HepG2 (cell line): ENCODE data around the gene PPP2R1B. TPM values are rescaled to one million over a fixed set of nuclear protein-coding genes. Genes with fewer than 3 reads are reported as not detected.

Experiments
- HDAC2 ChIP-seq: sonication (generic); formaldehyde crosslinking; IDR thresholded peaks from 2 replicates; pipeline ENCODE4 v1.4.0; 2020; ENCODE audit warnings: missing genetic modification reagents
- HOXA3 ChIP-seq: sonication (generic); formaldehyde crosslinking; IDR thresholded peaks from 2 replicates; pipeline ENCODE4 v1.5.0; 2020; ENCODE audit warnings: missing genetic modification reagents
- KLF13 ChIP-seq: sonication (generic); formaldehyde crosslinking; IDR thresholded peaks from 2 replicates; pipeline ENCODE4 v1.4.0; 2020; ENCODE audit warnings: mild to moderate bottlenecking, missing genetic modification reagents
- MED13 ChIP-seq: sonication (generic); formaldehyde crosslinking; IDR thresholded peaks from 2 replicates; pipeline ENCODE4 v1.5.0; 2020; ENCODE audit warnings: missing genetic modification reagents
- MTA3 ChIP-seq: sonication (generic); formaldehyde crosslinking; IDR thresholded peaks from 2 replicates; pipeline ENCODE4 v1.4.0; 2020; ENCODE audit warnings: missing genetic modification reagents
- ONECUT2 ChIP-seq: sonication (generic); formaldehyde crosslinking; IDR thresholded peaks from 2 replicates; pipeline ENCODE4 v1.4.0; 2020; ENCODE audit warnings: missing genetic modification reagents
- PCBP2 ChIP-seq: fragments of 200-400 bp; formaldehyde crosslinking; optimal IDR thresholded peaks from 2 replicates; pipeline ENCODE3; 2018; ENCODE audit warnings: low read length, low read depth; ENCODE audit not compliant: poor library complexity, severe bottlenecking
- RFX5 ChIP-seq: IDR thresholded peaks from 2 replicates; pipeline ENCODE4 v1.6.1; 2011; ENCODE audit warnings: low read depth, low read length, improper control_type of control experiment
- SNRNP70 ChIP-seq: fragments of 200-400 bp; formaldehyde crosslinking; IDR thresholded peaks from 2 replicates; pipeline ENCODE4 v1.6.1; 2017; ENCODE audit warnings: mild to moderate bottlenecking, low read depth, low read length, moderate library complexity
- YEATS2 ChIP-seq: sonication (generic); formaldehyde crosslinking; IDR thresholded peaks from 2 replicates; pipeline ENCODE4 v1.4.0; 2020; ENCODE audit warnings: missing genetic modification reagents, borderline replicate concordance
- ZBTB21 ChIP-seq: sonication (generic); formaldehyde crosslinking; IDR thresholded peaks from 2 replicates; pipeline ENCODE4 v1.4.0; 2020; ENCODE audit warnings: missing genetic modification reagents
- ZEB1 ChIP-seq: IDR thresholded peaks from 2 replicates; pipeline ENCODE4 v1.6.1; 2012; ENCODE audit warnings: mild to moderate bottlenecking, low read depth, inconsistent platforms; ENCODE audit not compliant: insufficient replicate concordance
- ZNF530 ChIP-seq: sonication (generic); formaldehyde crosslinking; IDR thresholded peaks from 2 replicates; pipeline ENCODE4 v1.5.0; 2020; ENCODE audit warnings: low read depth, mild to moderate bottlenecking, missing genetic modification reagents
- ZNF547 ChIP-seq: sonication (generic); formaldehyde crosslinking; IDR thresholded peaks from 2 replicates; pipeline ENCODE4 v1.5.1; 2020; ENCODE audit warnings: mild to moderate bottlenecking, missing genetic modification reagents
- ZNF766 ChIP-seq: sonication (generic); formaldehyde crosslinking; IDR thresholded peaks from 2 replicates; pipeline ENCODE4 v1.5.0; 2020; ENCODE audit warnings: missing genetic modification reagents, borderline replicate concordance
- ZNF879 ChIP-seq: sonication (generic); formaldehyde crosslinking; IDR thresholded peaks from 2 replicates; pipeline ENCODE4 v1.8.1; 2023; ENCODE audit warnings: missing genetic modification reagents
- polyA plus RNA-seq, 8 experiments: library from polyadenylated mRNA; depleted of rRNA in 3 of 8; stranded (reverse) in 7 of 8; unstranded in 1 of 8; fragments of >200 nt; fragmentation: Illumina TruSeq in 4 of 8; extraction: Trizol in 4 of 8; gene quantifications; 2 replicates each; pipeline versions ENCODE4 v1.2.1 to v1.2.3, GENCODE V29; 2011 to 2016; ENCODE audit warnings: low read depth in 4 of 8, missing spikeins in 1 of 8, mixed read lengths in 1 of 8; ENCODE audit not compliant: insufficient read depth in 1 of 8
- total RNA-seq, 5 experiments: library from RNA; depleted of rRNA; stranded (reverse); fragments of >200 nt; fragmentation: Illumina TruSeq; extraction: Trizol; gene quantifications; 2 replicates each; pipeline ENCODE4 v1.2.3, GENCODE V29; 2016; ENCODE audit warnings: low read depth in 1 of 5
- TF ChIP-seq, protein P1 (sequence below): sonication (generic); formaldehyde crosslinking; IDR thresholded peaks from 2 replicates; pipeline ENCODE4 v1.4.0; 2020; ENCODE audit warnings: missing genetic modification reagents
- TF ChIP-seq, protein P2 (sequence below): sonication (generic); formaldehyde crosslinking; IDR thresholded peaks from 2 replicates; pipeline ENCODE4 v1.5.1; 2020; ENCODE audit warnings: mild to moderate bottlenecking, missing genetic modification reagents, moderate library complexity
- TF ChIP-seq, protein P3 (sequence below): sonication (generic); formaldehyde crosslinking; IDR thresholded peaks from 2 replicates; pipeline ENCODE4 v1.8.1; 2023; ENCODE audit warnings: missing genetic modification reagents, inconsistent platforms, borderline replicate concordance
- TF ChIP-seq, protein P4 (sequence below): sonication (generic); formaldehyde crosslinking; IDR thresholded peaks from 2 replicates; pipeline ENCODE4 v1.4.0; 2020; ENCODE audit warnings: mild to moderate bottlenecking, missing genetic modification reagents
- TF ChIP-seq, protein P5 (sequence below): sonication (generic); formaldehyde crosslinking; IDR thresholded peaks from 2 replicates; pipeline ENCODE4 v1.5.0; 2020; ENCODE audit warnings: missing genetic modification reagents, mild to moderate bottlenecking, borderline replicate concordance
- TF ChIP-seq, protein P6 (sequence below): sonication (generic); formaldehyde crosslinking; IDR thresholded peaks from 2 replicates; pipeline ENCODE4 v1.8.0; 2022; ENCODE audit warnings: low read depth, missing genetic modification reagents

The PPP2R1B gene
- total and polyA plus RNA-seq, 2 of the 13 experiments (the other 11 are each of a cell fraction or from before 2014, with no cell fraction given), result 22.1 to 56.8 TPM

DNA sequence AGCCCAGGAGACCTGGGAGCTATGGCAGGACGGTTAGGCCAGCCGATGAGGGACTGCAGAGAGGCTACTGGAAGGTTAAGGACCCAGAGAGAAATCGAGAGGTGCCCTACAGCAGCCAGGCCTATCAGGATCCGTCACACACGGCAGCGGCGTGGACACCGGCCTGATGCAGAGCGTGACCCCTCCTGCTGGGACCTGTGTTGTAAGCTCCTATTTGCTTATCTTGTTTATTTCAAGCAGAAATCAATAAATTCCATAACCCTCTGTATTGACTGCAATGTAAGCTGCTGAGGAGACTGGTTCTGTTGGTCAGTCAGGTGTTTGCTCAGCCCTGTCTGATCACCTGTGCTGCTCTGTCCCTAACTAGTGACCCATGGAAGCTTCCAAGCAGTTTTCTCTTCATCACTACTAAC, 39.9 kb downstream of the PPP2R1B start (continued):
- TF ChIP-seq MED13 (CRISPR knock-in tag), result no peak
- peak; percentile 99 for TF ChIP-seq ONECUT2 (CRISPR knock-in tag)
- TF ChIP-seq, protein P1, sequence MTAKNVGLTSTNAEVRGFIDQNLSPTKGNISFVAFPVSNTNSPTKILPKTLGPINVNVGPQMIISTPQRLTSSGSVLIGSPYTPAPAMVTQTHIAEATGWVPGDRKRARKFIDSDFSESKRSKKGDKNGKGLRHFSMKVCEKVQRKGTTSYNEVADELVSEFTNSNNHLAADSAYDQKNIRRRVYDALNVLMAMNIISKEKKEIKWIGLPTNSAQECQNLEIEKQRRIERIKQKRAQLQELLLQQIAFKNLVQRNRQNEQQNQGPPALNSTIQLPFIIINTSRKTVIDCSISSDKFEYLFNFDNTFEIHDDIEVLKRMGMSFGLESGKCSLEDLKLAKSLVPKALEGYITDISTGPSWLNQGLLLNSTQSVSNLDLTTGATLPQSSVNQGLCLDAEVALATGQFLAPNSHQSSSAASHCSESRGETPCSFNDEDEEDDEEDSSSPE (CRISPR knock-in tag), result no peak
- TF ChIP-seq ZEB1, result peak; percentile 97
- TF ChIP-seq, protein P2, sequence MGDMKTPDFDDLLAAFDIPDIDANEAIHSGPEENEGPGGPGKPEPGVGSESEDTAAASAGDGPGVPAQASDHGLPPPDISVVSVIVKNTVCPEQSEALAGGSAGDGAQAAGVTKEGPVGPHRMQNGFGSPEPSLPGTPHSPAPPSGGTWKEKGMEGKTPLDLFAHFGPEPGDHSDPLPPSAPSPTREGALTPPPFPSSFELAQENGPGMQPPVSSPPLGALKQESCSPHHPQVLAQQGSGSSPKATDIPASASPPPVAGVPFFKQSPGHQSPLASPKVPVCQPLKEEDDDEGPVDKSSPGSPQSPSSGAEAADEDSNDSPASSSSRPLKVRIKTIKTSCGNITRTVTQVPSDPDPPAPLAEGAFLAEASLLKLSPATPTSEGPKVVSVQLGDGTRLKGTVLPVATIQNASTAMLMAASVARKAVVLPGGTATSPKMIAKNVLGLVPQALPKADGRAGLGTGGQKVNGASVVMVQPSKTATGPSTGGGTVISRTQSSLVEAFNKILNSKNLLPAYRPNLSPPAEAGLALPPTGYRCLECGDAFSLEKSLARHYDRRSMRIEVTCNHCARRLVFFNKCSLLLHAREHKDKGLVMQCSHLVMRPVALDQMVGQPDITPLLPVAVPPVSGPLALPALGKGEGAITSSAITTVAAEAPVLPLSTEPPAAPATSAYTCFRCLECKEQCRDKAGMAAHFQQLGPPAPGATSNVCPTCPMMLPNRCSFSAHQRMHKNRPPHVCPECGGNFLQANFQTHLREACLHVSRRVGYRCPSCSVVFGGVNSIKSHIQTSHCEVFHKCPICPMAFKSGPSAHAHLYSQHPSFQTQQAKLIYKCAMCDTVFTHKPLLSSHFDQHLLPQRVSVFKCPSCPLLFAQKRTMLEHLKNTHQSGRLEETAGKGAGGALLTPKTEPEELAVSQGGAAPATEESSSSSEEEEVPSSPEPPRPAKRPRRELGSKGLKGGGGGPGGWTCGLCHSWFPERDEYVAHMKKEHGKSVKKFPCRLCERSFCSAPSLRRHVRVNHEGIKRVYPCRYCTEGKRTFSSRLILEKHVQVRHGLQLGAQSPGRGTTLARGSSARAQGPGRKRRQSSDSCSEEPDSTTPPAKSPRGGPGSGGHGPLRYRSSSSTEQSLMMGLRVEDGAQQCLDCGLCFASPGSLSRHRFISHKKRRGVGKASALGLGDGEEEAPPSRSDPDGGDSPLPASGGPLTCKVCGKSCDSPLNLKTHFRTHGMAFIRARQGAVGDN (CRISPR knock-in tag), result peak; percentile 88
- TF ChIP-seq, protein P3, sequence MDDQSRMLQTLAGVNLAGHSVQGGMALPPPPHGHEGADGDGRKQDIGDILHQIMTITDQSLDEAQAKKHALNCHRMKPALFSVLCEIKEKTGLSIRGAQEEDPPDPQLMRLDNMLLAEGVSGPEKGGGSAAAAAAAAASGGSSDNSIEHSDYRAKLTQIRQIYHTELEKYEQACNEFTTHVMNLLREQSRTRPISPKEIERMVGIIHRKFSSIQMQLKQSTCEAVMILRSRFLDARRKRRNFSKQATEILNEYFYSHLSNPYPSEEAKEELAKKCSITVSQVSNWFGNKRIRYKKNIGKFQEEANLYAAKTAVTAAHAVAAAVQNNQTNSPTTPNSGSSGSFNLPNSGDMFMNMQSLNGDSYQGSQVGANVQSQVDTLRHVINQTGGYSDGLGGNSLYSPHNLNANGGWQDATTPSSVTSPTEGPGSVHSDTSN, result no peak
- no peak for TF ChIP-seq MTA3 (CRISPR knock-in tag)
- TF ChIP-seq HDAC2 (CRISPR knock-in tag), result peak; percentile 84
- no peak for TF ChIP-seq RFX5
- TF ChIP-seq ZBTB21 (CRISPR knock-in tag), result no peak
- TF ChIP-seq, protein P4, sequence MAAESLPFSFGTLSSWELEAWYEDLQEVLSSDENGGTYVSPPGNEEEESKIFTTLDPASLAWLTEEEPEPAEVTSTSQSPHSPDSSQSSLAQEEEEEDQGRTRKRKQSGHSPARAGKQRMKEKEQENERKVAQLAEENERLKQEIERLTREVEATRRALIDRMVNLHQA (CRISPR knock-in tag), result no peak
- TF ChIP-seq ZNF547 (CRISPR knock-in tag), result no peak
- TF ChIP-seq ZNF766 (CRISPR knock-in tag), result no peak
- no peak for TF ChIP-seq ZNF879 (CRISPR knock-in tag)
- TF ChIP-seq YEATS2 (CRISPR knock-in tag), result no peak
- TF ChIP-seq PCBP2, result no peak
- TF ChIP-seq SNRNP70, result no peak
- TF ChIP-seq ZNF530, result no peak
- TF ChIP-seq, protein P5, sequence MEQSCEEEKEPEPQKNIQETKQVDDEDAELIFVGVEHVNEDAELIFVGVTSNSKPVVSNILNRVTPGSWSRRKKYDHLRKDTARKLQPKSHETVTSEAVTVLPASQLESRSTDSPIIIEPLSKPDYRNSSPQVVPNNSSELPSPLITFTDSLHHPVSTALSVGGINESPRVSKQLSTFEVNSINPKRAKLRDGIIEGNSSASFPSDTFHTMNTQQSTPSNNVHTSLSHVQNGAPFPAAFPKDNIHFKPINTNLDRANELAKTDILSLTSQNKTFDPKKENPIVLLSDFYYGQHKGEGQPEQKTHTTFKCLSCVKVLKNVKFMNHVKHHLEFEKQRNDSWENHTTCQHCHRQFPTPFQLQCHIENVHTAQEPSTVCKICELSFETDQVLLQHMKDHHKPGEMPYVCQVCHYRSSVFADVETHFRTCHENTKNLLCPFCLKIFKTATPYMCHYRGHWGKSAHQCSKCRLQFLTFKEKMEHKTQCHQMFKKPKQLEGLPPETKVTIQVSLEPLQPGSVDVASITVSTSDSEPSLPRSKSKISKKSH, result no peak
- no peak for TF ChIP-seq KLF13 (CRISPR knock-in tag)
- TF ChIP-seq HOXA3 (CRISPR knock-in tag), result peak; percentile 86; the same call in 1 of the 2 replicates
- TF ChIP-seq, protein P6, sequence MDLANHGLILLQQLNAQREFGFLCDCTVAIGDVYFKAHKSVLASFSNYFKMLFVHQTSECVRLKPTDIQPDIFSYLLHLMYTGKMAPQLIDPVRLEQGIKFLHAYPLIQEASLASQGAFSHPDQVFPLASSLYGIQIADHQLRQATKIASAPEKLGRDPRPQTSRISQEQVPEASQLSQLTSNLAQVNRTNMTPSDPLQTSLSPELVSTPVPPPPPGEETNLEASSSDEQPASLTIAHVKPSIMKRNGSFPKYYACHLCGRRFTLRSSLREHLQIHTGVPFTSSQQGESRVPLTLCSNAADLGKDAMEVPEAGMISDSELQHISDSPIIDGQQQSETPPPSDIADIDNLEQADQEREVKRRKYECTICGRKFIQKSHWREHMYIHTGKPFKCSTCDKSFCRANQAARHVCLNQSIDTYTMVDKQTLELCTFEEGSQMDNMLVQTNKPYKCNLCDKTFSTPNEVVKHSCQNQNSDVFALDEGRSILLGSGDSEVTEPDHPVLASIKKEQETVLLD (CRISPR knock-in tag), result no peak
